Measurements from ENCODE around the gene MEPE.

GRCh38 chr4:87844452-87844851, 11.7 kb downstream of the MEPE start:
- TF ChIP-seq EZH2 (IDR thresholded peaks at IDR 0.05; ENCODE audit: low read length) (no peak), CTCF (optimal IDR thresholded peaks at IDR 0.05 in 1 of 3, IDR thresholded peaks at IDR 0.05 in 1 of 3, conservative IDR thresholded peaks at IDR 0.05 in 1 of 3; ENCODE audit: extremely low read depth in 1 of 3, insufficient read depth in 2 of 3, low read length in 3 of 3) (no peak)
